GM18499 (cell line): ENCODE measurements around the gene ADCY9.
"Not testable (repeated sequence)": the region's sequence is repeated elsewhere in the genome, so short reads cannot be mapped to it uniquely, and the experiment has no call there.

Experiments
- ATAC-seq: cut with Tn5 transposase; IDR thresholded peaks from one replicate; pipeline ENCODE4 v1.9.1; 2021; ENCODE audit warnings: moderate number of reproducible peaks; ENCODE audit not compliant: insufficient read depth, unreplicated experiment

ADCY9 gene

GRCh38 chr16:3984111-3985060 is 131.9 kb downstream of the ADCY9 start:
- no peak for ATAC-seq

- no peak for ATAC-seq
These were observed 133.1 kb downstream of the ADCY9 start for GRCh38 chr16:3983081-3983520.

GRCh38 chr16:3982216-3982615 is 134.0 kb downstream of the ADCY9 start:
- ATAC-seq = no peak

GRCh38 chr16:3980253-3981111 is 135.8 kb downstream of the ADCY9 start:
- no peak for ATAC-seq

DNA sequence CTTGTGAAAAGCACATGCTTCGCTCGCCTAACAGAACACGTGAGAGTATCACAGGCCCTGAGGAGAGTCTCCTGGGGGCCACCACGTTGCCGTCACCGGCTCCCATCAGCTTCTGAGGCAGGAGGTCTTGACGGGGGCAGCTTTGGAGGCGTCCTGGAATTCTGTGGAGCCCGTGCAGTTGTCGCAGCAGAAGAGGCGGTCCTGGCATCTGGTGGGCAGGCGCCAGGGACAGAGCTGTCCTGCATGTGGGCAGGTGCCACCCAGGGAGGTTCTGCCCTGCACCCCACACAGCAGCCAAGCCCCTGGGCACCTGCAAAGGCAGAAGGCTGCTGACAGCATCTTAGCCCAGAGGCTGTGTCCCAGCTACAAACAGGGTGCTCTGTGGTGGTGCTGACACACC is 136.7 kb downstream of the ADCY9 start:
- no peak for ATAC-seq

DNA sequence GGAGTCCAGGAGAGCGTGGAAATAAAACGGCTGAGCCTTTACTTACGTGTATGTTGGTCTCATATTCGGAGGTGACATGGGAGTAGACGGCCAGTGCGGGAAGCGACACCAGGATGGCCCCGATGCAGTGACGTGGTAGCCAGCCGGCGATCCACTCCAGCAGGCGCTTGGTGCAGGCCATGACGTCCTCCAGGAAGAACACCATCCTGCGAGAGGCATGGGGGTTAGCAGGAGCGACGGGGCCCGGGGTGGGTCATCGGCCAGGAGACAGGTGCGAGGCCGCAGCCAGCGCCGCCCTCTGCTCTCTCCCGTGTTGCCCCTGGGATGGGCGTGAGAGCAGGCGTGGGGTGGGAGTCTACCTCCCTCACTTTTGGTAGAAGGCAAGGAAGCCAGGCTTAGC is 137.2 kb downstream of the ADCY9 start:
- no peak for ATAC-seq

DNA sequence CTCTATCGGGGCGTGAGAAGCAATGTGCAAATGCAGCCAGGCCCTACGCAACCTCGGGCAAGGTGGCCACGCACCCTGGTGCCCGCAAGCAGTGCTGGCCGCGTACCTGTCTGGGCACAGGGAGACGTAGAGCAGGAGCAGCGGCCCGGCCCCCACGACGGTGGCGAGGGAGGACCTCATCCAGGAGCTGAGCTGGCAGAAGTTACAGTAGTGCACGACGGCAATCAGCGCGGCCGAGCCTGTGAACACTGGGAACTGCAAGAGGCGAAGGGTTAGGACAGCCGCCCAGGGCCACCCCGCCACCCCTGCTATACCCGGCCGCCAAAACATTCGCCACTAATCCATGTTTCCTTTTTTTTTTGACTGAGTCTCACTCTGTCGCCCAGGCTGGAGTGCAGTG is 138.9 kb downstream of the ADCY9 start:
- ATAC-seq = no peak

DNA sequence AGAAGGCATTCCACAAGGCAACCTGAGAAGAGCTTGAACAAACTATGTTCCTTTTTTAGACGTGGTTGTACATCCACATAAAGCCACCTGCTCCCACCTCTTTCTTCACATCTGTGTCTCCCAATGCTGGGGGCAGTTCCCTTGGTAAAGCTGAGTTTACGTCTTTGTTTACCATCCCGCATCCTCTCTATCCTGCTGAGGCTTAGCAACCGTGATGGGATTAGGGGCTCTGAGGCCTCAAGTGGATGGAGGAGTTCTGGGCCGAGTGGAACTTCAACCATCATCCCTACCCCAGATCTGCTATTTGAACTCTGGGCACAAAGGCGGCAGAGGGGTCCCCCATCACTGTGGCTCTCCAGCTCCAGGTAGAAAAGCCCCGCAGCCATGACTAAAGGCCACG is 141.5 kb downstream of the ADCY9 start:
- ATAC-seq = no peak

DNA sequence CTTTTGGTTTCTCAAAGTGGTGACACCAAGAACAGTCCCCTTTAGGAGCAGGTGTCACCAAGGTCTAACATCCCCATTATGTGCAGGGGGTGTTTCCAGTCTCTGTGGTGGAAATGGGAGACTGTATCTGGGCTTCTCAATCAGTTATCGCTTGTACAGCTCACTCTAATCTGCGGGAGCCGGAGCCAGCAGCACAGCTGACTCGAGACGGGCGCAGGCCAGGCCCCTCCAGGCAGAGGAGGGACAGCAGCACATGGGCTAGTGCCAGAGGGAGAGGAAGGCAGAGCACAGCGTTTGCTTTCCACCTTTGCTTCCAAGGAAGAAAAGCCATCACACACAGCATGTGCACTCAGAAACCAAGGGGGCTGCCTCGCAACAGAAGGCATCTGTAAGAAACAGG is 144.5 kb downstream of the ADCY9 start:
- ATAC-seq = no peak

DNA sequence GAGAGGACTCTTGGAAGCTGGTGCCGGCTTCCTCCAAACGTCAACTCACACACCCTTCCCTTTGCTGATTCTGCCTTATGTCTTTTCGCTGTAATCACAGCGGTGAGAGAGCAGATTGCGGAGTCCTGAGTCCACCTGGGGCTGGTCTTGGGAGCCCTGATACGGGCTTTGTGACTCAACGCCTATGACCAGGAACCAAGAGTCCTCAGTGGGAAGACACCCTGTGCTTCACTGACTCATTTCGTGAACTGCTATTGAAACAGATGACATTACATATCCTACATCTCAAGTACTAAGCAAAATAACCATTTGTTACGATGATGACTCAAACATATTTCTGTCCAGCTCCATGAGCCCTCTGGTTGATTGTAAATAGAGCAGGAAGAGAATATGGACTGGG is 145.0 kb downstream of the ADCY9 start:
- no peak for ATAC-seq

DNA sequence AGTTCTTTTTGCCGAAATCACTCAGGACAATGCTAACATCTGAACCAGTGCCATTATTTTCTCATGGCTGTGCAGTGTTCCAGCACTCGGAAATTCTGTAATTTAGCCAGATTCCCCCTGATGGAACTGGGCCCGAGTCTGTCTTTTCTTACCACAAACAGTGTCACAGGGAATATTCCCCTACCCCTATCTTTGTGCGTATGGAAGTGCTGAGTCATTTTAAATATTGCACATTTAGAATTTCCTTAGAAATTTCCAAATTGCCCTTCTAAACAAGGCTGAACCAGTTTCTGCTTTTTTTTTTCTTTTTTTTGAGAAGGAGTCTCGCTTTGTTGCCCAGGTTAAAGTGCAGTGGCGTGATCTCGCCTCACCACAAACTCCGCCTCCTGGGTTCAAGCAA is 147.7 kb downstream of the ADCY9 start:
- no peak for ATAC-seq

GRCh38 chr16:3966681-3967080 is 149.6 kb downstream of the ADCY9 start:
- no peak for ATAC-seq

GRCh38 chr16:3965781-3966582 is 150.3 kb downstream of the ADCY9 start:
- no peak for ATAC-seq

GRCh38 chr16:3965306-3965705 is 150.9 kb downstream of the ADCY9 start:
- no peak for ATAC-seq

GRCh38 chr16:3964686-3965290 is 151.5 kb downstream of the ADCY9 start:
- ATAC-seq = no peak

GRCh38 chr16:3963886-3964685 is 152.2 kb downstream of the ADCY9 start:
- no peak for ATAC-seq

DNA sequence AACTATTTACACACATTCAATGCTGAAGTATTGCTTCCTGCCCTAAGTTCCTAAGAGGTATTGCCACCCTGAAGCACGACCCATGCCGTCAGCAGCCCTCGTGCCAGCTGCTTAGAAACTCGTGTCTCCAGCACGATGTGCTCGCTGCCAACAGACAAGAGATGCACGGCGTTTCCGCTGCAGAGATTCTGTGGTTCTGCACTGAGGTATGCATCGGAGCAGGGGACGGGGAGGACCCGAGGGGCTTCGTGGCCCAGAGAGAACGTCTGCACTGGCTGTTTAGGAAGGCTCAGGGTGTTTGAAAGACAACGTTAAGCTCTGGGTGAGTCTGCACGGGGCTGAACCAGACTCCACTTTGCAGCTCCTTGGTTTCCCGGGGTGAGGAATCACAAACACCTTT is 153.0 kb downstream of the ADCY9 start:
- ATAC-seq = no peak

GRCh38 chr16:3961449-3961849 is 154.8 kb downstream of the ADCY9 start:
- no peak for ATAC-seq

DNA sequence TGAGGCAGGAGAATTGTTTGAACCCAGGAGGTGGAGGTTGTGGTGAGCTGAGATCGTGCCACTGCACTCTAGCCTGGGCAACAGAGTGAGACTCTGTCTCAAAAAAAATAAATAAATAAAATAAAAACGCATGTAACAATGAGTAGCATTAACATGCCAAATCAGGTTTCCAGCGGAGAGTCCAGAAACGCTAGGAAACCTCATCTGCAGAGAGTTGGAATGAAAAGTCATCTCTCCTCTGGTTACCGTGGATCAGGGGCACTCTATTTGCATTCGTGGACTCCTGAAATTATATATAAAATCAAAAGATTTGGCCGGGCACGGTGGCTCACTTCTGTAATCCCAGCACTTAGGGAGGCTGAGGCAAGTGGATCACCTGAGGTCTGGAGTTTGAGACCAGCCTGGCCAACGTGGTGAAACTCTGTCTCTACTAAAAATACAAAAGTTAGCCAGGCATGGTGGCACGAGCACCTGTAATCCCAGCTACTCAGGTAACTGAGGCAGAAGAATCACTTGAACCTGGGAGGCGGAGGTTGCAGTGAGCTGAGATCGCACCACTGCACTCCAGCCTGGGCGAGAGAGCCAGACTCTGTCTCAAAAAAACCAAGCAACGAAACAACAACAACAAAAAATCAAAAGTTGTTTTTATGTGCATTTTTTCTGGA is 156.2 kb downstream of the ADCY9 start:
- not testable (repeated sequence) for ATAC-seq
